ENCODE data around the gene NTSR1.

NTSR1 gene

GRCh38 chr20:62698231-62698630 is 10.4 kb upstream of the NTSR1 start:
- H3K4me3 Mint-ChIP-seq: no peak overlapping the region
- TF ChIP-seq CTCF (IDR thresholded peaks at IDR 0.05): no peak
- H3K9me3 Mint-ChIP-seq: no peaks in the 10 kb centered on the region
- peaks cover 39% of the 10 kb centered on the region for H3K27me3 Mint-ChIP-seq (ENCODE audit: low read depth, poor library complexity)
- H3K27ac Mint-ChIP-seq: no peak overlapping the region
- peaks cover 45% of the 10 kb centered on the region for H3K4me1 Mint-ChIP-seq
- DNase-seq: no peak
- H3K36me3 Mint-ChIP-seq (ENCODE audit: low read depth): no peaks in the 10 kb centered on the region

GRCh38 chr20:62699296-62699695 is 9.3 kb upstream of the NTSR1 start:
- no peak for TF ChIP-seq CTCF (IDR thresholded peaks at IDR 0.05)
- Mint-ChIP-seq H3K27me3 (ENCODE audit: low read depth, poor library complexity) (peaks cover 40% of the 10 kb centered on the region), H3K9me3 (no peaks in the 10 kb centered on the region), H3K4me1 (peaks cover 52% of the 10 kb centered on the region), H3K4me3 (no peak overlapping the region), H3K36me3 (ENCODE audit: low read depth) (no peaks in the 10 kb centered on the region), H3K27ac (no peak overlapping the region)
- no peak for DNase-seq

- H3K27me3 Mint-ChIP-seq (ENCODE audit: low read depth, poor library complexity): peaks cover 43% of the 10 kb centered on the region
- H3K36me3 Mint-ChIP-seq (ENCODE audit: low read depth): no peaks in the 10 kb centered on the region
- H3K4me3 Mint-ChIP-seq: no peak overlapping the region
- no peak overlapping the region for H3K27ac Mint-ChIP-seq
- H3K4me1 Mint-ChIP-seq: peaks cover 57% of the 10 kb centered on the region
- no peak for TF ChIP-seq CTCF (IDR thresholded peaks at IDR 0.05)
- no peaks in the 10 kb centered on the region for H3K9me3 Mint-ChIP-seq
- DNase-seq: no peak
Observed at GRCh38 chr20:62699741-62700140, 8.9 kb upstream of the NTSR1 start.

GRCh38 chr20:62700261-62700930 is 8.2 kb upstream of the NTSR1 start:
- peaks cover 48% of the 10 kb centered on the region for H3K27me3 Mint-ChIP-seq (ENCODE audit: low read depth, poor library complexity)
- no peak for DNase-seq
- H3K4me1 Mint-ChIP-seq: peaks cover 55% of the 10 kb centered on the region
- no peaks in the 10 kb centered on the region for H3K36me3 Mint-ChIP-seq (ENCODE audit: low read depth)
- no peaks in the 10 kb centered on the region for H3K9me3 Mint-ChIP-seq
- H3K4me3 Mint-ChIP-seq: no peak overlapping the region
- TF ChIP-seq CTCF (IDR thresholded peaks at IDR 0.05): no peak
- H3K27ac Mint-ChIP-seq: no peak overlapping the region

- Mint-ChIP-seq H3K4me3 (no peak overlapping the region), H3K4me1 (peaks cover 45% of the 10 kb centered on the region), H3K27me3 (ENCODE audit: low read depth, poor library complexity) (peaks cover 49% of the 10 kb centered on the region), H3K9me3 (no peaks in the 10 kb centered on the region), H3K27ac (no peak overlapping the region), H3K36me3 (ENCODE audit: low read depth) (no peaks in the 10 kb centered on the region)
- DNase-seq: no peak
- TF ChIP-seq CTCF (IDR thresholded peaks at IDR 0.05): no peak
Observed at GRCh38 chr20:62701161-62702012, 7.2 kb upstream of the NTSR1 start.

- Mint-ChIP-seq H3K4me3 (no peak overlapping the region), H3K27me3 (ENCODE audit: low read depth, poor library complexity) (peaks cover 54% of the 10 kb centered on the region), H3K36me3 (ENCODE audit: low read depth) (no peaks in the 10 kb centered on the region), H3K9me3 (no peaks in the 10 kb centered on the region), H3K4me1 (peaks cover 42% of the 10 kb centered on the region), H3K27ac (no peak overlapping the region)
- no peak for TF ChIP-seq CTCF (IDR thresholded peaks at IDR 0.05)
- no peak for DNase-seq
Observed at GRCh38 chr20:62702013-62702300, 6.7 kb upstream of the NTSR1 start.

Measured in nephron progenitor cell (in vitro differentiated cells).